NCI-H1694 (cell line): ENCODE data around the gene TMPRSS3.
"Not testable (repeated sequence)": the region's sequence is repeated elsewhere in the genome, so short reads cannot be mapped to it uniquely, and the experiment has no call there.

Experiments
- DNase-seq: peaks from one replicate; lab custom pipeline; 2025; lab: John Stamatoyannopoulos, UW

The TMPRSS3 gene

DNA sequence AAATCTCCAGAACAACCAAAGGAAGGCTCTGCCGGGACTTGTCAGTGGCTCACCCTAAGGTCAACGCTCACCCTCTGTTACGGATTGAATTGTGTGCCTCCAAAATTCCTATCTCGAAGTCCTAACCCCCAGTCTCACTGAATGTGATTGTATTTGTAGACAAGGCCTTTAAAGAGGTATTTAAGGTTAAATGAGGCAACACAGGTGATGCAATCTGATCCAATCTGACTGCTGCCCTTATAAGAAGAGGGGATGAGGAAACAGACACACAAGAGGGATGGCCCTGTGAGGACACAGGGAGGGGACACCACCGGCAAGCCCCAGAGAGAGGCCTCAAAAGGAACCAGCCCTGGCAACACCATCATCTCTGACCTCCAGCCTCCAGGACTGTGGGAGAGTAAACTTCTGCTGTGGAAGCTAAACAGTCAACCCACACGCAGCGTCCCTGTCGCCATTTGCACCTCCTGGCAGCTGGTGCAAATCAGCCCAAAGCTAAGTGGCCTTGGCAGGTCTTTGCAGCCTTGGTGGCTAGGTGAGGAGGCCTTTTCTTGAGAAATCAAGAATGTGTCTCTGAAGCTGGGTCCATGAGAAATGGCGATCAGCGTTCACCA, 32.1 kb upstream of the TMPRSS3 start:
- no peak for DNase-seq

DNA sequence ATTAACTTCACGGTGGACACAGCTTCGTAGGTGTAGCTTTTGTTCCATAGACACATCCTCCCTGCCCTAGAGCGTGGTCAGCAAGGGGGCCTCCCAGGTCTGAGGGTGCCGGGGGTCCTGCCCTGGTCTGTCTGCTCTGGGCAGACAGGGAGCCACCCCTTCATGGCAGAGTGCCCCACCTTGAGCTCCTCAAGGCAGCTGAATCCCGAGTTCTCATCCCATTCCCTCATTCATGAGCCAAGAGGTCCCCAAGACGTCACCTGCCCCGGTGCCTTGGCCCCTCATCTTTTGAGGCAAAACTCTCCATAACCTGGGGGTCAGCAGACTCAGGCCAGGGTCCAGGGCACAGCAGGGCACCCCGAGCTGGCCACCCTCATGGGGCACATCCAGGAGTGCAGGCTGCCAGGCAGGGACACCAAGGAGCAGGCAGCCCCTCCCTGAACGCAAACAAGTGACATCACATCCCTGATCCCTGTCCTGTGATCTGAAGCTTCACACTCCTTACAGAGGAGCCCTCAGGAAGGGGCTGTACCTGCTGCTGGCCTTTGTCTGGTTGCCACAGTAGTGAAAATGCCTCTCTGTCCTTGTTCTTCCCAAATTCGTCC, 31.1 kb upstream of the TMPRSS3 start:
- no peak for DNase-seq

DNA sequence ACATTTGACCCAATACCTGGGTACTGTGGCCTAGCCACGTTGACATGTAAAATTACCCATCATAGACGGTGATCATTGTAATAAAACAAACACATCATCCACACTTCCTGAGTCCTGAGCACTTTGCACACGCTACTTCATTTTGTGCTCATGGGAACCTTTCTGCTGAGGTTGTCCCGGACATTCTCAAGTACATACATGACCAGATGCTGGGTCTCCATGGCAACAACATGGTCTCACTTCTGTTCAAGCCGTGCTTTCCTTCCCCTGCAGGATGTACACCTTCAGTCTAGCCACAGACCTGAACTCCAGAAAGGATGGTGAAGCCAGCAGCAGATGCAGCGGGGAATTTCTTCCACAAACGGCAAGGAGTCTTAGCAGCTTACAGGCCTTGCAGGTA, 30.6 kb upstream of the TMPRSS3 start:
- DNase-seq: no peak

DNA sequence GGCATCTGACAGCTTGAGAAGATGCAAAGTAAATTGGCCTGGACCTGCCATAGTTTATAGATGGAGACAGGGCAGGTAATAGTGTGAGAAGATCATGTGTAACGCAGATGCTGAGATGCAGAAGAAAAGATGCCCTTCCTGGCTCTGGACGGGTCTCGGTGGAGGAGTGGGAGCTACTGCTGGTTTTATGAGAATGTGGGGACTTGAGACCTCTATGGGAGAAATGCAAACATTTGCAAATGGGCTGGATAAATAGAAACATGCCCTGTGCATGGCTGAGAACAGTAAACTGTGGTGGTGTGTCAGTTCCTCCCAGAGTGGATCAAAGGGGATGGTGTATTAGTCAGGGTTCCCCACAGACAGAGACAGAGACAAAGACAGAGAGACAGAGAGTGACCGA, 29.7 kb upstream of the TMPRSS3 start:
- DNase-seq: no peak

DNA sequence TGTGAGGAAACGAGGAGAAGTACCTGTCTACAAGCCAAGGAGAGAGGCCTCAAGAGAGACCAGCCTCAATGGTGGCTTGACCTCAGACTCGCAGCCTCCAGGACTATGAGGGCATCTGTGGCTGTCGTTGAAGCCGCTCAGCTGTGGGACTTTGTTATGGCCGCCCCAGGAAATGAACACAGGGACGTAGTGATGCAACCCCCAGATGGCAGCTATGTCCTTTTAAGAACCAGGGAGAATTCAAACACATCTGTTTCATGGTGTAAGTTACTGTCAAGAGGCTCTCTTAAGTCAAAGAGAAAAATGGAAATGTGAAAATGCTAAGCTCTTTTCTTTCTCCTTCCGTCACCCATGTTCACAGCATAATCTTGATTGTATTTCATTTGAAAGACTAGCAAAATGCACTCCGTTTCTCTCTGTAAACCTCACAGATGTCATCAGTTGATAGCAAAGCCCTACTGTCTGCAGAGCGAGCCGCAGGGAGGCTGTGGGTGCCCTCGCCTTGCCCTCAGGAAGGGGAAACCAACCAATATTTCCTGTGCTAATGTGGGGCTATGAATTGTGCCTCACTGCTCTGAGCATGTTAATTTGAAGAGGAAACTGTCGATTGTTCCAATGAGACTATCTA, 29.2 kb upstream of the TMPRSS3 start:
- DNase-seq: no peak

DNA sequence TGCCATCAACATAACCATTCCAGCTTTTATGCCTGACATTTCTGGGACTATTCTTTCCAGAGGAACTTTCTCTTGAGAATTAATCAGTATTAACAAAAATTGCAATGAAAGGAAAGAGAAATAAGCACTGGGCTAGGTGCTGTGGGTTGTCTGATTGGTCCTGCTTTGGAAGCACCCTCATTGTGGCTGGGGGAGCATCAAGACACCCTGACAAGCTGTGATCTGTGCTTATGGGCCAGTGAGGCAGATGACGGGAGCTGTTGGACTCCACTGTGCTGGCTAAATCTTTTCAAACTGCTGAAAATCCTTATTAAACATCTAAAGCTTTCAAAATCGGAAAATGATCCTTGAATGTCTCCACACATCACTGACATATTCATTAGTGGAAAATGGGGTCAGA, 27.8 kb upstream of the TMPRSS3 start:
- DNase-seq: no peak

DNA sequence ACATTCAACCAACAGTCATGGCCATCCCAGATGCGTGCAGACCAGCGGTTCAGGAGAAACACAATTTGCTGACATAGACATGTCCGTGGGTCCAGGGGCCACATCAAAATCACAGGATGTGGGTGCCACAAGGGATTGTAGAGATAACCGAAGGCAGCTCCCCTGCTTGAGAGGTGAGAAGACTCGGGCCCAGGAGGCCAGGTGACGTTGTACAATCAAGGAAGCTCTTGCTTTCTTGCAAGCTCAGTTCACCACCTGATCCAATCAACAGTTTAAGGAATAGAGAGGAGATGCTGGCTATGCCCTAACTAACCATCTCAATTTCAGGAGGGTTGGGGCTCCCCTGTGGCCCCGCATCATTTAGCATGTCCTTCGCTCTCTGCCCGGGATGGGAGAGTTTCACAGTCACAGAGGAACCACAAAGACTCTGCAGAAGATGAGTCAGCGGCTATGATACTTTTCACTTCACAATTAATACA, 27.4 kb upstream of the TMPRSS3 start:
- no peak for DNase-seq

DNA sequence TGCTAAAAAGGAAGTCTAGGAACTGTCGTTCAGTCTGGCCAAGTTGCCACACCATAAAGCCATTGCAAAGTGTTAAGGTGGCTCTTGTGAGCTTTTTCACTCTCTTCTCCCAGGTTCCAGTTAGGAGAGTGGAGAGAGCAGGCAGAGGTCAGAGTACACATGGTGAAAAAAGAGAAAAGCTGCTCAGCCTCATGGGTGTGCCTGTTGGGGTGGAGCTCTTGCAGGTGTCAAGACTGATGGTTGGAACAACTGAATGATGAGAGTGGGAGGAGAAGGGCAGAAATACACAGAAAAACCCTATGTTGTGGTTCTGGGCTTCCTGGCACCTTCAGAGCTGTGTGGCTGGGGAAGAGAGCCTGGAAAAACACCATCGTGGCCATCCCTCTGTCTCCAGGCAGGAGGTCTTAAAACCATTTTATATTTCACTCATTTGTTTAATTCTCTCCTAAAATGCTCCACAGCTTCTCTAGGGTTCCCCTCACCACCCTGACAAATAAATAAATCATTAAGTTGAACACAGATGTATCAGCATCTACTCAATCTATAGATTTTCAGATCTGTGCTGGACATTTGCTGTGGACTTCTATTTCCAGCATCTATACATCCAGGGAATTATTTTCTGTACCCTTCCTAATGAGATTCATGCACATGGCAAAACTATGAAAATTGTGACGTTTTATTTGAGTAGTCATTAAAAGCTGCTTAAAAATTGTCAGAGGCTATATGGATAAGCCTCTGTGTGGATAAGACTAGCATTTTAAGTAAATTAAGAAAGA, 25.4 kb upstream of the TMPRSS3 start:
- DNase-seq: no peak

DNA sequence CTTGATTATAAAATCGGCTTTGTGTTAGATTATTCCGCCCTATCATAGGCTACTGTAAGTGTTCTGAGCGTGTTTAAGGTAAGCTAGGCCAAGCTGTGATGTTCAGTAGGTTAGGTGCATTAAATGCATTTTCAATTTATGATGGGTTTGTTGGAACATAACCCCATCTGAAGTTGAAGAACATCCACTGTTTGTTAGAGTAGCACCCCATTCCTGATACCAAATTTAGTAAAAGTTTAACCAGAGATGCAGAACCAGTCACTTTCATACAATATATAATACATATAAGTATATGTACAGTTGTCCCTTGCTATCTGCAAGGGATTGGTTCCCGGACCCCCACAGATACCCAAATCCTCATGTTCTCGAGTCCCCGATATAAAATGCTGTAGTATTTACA, 24.0 kb upstream of the TMPRSS3 start:
- DNase-seq: no peak

DNA sequence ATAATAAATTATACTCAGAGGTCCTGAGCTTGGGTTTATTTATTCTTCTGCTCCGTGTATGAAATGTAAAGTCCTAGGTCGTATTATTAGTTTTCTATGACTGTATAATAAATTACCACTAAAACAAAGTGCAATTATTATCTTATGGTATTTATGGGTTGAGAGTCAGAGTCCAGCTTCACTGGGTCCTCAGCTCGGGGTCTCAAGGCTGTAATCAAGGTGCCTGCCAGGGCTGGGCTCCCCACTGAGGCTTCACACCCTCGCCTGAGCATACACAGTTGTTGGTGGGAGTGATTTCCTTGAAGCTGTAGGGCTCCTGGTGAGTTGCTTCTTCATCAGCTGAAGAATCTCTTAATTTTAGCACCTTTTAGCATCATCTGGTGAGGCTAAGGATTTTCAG, 23.0 kb upstream of the TMPRSS3 start:
- no peak for DNase-seq

DNA sequence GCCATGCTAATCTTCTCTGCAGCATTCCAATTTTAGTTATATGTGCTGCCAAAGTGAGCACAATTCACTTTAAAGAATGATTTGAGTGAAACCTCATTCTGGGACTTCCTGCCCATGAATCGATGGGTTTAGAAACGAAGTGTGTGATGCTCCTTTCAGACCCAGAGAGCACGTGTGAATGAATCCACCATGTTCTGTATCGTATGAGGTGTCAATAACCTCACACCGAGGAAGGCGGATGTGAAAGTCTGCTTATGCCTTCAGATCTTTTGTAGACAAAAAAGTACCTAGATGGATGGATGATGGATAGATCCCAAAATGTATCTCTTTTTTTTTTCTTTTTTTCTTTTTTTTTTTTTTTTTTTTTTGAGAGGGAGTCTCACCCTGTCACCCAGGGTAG, 21.7 kb upstream of the TMPRSS3 start:
- no peak for DNase-seq

DNA sequence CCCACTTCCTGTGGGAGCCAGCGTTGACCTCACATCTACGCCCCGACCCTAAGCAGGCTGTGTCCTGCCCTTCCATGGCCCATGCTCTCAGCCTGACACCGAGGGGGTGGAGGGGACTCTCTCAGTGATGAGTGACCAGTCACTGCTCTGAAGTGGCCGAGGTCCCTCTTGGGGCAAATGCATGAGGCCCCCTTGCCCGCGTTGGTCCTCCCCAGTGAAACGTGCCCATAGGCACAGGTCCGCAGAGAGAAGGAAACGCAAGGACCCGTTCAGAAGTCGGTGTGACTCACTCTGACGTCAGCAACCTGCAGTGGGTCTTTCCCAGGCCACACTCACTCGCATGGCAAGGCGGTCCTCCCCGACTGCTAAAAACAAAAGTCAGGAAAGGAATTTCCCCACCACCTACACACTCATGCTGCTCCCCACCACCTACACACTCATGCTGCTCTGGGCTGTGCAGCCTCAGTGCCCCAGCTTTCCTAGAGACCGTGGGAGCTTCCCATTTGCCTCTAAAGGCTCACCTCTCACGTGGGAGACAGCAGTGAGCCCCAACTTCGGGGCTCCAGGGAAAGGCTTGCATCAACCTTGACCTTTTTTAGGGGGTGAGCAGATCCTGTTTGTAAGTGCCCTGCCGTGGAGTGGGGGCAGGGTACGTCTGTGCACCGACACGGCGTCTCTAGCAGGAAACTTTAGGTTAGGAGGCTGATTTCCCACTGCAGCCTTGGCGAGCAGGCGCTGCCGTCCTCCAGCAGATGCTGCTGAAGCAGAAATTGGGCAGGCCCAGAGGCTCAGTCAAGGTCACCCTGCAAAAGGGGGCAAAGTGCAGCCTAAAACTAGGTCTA, 19.3 kb upstream of the TMPRSS3 start:
- no peak for DNase-seq

DNA sequence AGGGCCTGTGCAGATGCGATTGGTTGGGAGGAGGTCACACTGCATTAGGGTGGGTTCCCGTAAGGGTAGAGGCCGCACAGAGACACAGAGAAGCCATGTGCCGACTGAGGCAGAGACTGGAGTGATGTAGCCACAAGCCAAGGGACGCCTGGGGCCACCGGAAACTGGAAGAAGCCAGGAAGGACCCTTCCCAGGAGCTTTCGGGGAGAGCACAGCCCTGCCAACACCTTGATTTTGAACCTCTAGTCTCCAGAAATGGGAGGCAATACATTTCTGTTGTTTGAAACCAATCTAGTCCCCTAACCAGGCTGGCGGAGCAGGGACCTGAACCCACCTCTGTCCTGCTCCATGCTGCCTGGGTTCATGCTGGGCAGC, 18.7 kb upstream of the TMPRSS3 start:
- DNase-seq: no peak

DNA sequence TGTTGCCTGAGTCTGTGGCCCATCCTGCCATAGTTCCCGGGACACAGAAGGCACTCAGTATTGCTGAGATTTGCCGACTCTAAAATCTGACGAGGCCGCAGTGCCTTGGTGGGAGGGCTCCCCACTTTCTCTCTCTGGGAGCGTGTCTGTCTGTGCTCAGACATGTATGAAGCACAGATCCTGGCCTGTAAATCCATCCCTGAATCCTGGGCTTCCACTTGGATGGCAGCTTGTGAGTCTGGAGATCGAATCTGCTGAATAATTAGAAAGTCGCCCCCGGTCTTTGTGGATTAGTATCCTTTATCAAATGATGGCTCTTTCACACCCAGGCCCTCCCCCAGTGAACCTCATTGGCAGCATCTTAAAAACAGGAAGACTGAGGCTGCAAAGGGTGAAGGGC, 18.2 kb upstream of the TMPRSS3 start:
- DNase-seq: no peak

DNA sequence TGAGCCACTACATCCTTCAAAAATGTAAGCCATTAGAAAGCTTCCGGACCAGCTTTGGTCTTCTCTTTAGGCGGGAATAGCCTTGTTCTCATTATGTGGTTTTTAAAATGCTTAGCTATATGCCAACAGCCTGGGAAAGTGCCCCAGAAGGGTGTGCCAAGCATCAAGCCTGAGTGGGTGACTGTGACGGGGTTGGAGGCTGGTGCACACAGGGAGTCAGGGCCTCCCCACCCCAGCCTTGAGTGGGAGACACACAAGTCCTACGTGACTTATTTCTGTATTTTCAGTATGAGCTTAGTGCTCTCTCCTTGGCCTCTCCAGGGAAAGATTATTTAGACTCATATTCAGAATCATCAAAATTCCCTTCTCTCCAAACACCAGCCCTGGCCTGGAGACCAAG, 17.6 kb upstream of the TMPRSS3 start:
- no peak for DNase-seq

DNA sequence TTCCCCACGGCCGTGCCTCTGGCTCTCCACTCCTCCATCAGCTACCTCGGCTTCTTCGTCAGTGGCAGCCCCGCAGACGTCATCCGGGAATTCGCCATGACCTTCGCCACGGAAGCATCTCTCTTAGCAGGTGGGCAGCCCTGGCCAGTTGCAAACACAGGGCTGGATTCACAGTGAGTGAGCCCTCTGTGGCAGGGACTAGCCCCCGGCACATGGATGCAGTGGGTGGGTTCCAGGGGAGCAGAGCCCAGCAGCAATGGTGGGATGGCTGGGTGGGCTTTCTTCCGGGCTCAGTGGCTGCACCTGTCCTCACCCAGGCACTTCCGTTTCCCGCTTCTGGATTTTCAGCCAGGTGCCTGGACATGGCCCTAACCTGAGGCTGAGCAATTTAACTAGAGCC, 17.2 kb upstream of the TMPRSS3 start:
- no peak for DNase-seq

DNA sequence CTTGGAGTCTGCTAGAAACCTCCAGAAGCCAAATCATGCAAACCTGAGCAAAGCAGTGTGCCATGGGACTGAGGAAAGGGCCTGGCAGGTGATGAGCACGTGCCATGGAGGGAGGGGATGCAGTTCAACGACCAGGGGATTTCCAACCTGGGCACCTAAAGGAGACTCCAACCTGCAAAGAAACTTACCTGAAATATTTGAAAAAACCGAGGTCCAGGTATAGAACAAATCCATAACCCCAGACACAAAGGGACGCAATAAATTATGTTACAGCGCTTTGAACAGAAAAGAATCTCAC, 16.7 kb upstream of the TMPRSS3 start:
- no peak for DNase-seq

DNA sequence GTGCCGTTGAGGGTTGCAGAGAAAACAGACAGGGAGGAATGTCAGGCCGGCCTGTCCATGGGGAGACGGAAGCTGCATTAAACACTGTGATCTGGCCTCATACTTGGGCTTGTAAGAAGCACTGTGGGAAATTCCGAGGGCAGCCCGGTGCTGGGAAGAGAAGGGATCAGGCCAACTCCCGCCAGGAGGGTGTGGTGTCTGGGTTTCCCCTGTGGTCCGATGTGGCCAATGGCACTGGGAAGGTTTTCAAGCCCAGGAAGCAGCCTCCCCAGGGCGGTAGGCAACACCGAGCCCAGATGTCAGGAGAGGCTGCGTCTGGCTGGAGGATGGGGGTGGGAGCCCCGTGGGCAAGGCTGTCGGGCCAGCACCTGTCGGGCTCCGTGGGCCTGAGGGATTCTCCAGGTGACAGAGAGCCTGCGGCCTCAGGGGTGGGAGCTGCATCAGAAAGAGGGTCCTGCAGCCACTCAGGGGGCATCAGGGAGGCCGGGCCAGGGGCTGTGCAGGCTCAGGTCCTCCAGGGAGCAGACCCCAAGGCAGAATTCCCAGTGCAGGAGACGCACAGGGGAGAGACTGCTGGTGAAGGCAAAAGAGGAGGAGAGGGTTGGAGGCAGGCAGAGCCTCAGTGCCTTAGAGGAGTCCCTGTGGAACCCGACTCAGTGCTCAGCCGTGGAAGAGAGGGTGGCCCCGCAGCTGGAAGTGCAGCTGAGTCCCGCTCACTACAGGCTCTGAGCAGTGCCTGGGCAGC, 16.2 kb upstream of the TMPRSS3 start:
- DNase-seq: no peak

DNA sequence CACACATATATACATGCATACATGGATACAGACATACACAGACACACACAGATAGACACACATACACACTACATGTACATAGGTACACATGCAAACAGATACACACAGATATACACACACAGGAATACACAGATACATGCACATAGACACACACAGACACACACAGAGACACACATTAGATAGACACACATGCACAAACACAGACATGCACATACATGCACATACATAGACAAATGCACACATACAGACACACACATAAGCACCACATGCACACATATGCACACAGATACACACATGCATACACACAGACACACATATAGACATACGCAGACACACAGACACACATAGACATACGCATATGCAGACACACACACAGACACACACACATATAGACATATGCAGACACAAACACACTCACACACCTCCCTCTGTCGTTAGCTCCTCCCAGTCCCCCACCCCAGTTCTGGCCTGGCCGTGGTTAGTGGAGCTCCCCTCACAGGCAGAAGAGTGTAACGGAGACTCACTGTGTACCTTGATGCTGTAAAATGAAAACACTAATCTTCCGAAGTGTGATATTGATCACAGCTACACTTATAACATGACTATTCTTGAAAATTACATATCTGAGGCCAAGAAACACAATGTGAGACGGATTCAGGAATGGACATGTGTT, 15.5 kb upstream of the TMPRSS3 start:
- peak; percentile 12 for DNase-seq

DNA sequence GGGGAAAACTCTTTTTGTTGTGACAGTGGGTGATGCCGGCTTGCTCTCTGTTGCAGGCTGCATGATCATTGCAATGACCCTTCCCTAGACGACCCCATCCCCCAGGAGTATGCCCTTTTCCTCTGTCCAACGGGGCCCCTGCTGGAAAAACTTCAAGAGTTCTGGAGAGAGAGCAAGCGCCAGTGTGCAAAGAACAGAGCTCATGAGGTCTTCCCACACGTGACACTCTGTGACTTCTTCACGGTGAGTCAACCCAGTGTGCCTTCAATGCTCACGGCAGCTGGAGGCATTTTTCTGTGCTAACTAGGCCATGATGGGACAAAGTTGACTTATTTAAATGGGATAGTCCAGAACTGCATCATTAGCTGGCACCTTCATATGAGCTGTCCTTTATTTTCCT, 13.5 kb upstream of the TMPRSS3 start:
- no peak for DNase-seq

DNA sequence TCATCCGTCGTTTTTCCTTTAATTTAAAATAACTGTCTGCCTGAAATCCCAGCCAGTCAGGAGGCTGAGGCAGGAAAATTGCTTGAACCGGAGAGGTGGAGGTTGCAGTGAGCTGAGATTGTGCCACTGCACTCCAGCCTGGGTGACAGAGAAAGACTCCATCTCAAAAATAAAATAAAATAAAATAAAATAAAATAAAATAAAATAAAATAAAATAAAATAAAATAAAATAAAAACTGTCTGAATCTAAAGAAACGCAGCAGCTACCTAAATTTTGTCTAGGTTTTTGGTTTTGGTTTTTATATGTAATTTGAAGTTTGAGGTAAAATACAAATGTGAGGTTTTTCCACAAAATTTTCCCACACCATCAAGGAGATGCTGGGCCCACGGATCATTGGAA, 12.9 kb upstream of the TMPRSS3 start:
- not testable (repeated sequence) for DNase-seq
